IPS DF 19.7 (cell line): ENCODE data around the gene PPEF2.

Experiments
- DNase-seq: peaks from one replicate; pipeline ENCODE4 v3.0.0-alpha.2; 2013; ENCODE audit warnings: low read depth, low spot score

Gene PPEF2

GRCh38 chr4:75898536-75898935 lies 3.7 kb downstream of the PPEF2 start:
- no peak for DNase-seq

GRCh38 chr4:75895744-75896314 lies 6.4 kb downstream of the PPEF2 start:
- DNase-seq, result no peak

DNA sequence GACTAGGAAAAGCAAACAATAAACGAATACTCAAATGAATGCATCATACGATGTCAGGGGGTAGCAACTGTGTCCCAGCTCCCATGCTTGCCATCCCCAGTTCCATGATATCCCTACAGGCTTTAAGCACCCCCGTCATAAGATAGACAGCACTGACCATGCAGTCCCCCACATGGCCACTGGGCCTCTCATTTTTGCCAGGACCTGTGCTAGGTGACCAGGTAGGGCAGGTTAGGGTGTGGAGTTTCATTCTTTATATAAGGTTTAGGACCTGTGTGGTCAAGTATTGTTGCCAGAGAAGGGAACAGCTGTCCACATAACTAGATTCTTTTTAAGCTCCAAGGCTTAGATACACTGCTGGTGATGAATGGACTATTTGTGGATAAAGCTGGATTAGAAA lies 9.7 kb downstream of the PPEF2 start:
- DNase-seq, result no peak

GRCh38 chr4:75891611-75892010 lies 10.6 kb downstream of the PPEF2 start:
- DNase-seq, result no peak

- DNase-seq, result no peak
Measured at GRCh38 chr4:75889537-75890199, 12.6 kb downstream of the PPEF2 start.

DNA sequence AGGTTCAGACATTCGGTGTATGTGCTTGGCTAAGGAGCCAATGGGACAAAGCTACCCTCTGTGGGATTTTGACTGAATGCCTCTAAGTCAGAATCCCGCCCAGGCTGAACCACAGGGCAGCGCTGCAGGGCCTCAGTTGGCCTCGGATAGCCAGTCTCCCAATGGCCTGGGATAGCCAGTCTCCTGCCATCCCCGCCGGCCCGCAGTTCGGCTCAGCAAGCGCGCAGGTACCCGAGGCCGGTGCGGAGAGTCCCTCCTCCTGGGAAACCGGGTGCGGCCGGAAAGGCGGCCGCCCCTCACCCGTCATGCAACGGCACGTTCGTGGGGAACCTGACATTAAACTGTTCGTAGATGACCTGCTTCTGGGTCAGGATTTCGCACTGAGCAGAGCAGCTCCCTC lies 16.1 kb downstream of the PPEF2 start:
- no peak for DNase-seq

DNA sequence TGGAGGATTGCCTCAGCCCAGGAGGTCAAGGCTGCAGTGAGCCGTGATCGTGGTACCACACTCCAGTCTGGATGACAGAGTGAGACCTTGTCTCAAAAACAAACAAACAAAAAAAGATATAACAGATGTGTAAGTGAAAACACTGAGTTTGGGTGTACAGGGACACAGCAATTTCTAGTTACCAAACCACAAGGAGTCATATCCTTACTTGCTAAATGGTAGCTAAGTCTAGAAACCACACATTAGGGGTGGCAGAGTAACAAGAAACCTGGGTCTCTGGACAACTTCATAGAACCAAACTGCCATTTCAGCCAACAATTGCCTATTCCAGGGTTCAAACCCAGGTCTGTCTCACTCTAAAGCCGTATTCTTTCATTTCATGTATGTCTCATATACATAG lies 20.8 kb downstream of the PPEF2 start:
- no peak for DNase-seq

DNA sequence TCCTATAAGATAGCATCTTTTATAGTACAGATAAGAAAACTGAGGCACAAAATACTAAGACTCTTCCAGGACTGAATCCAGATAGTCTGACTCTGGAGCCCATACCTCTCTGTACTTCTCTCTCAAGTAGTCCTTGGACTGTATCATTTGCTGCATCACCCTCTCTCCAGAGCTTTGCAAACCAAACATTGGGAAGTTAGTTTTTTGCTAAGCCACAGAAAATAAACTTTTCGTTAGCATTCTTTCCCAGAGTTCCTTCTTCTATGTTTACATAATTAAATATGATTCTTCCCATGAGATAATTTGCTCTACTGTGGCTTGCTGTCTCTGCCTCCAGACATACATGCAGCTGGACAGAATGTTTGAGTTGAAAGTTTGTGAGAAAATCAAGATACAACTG lies 22.0 kb downstream of the PPEF2 start:
- DNase-seq, result no peak

- DNase-seq, result no peak
Measured at GRCh38 chr4:75878246-75878756, 24.0 kb downstream of the PPEF2 start.

DNA sequence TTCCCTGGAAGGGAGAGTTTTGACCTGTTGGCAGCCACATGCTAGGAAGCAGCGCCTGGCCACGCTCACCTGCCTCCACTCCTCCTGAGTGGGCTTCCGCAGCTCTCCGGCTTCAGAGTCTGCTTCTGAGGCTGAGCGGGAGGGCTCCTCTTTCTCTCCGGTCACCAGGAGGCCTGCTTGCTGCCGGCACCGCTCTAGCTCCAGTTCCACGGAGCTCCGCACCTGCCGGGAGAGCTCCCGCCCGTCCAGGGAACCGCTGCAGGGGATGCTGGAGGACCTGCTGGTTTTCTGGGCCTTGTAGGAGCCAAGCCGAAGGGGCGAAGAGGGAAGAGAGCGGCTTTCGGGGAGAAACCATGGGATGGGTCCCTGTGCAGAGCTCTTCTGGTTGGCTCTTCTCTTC lies 26.0 kb downstream of the PPEF2 start:
- DNase-seq, result no peak

DNA sequence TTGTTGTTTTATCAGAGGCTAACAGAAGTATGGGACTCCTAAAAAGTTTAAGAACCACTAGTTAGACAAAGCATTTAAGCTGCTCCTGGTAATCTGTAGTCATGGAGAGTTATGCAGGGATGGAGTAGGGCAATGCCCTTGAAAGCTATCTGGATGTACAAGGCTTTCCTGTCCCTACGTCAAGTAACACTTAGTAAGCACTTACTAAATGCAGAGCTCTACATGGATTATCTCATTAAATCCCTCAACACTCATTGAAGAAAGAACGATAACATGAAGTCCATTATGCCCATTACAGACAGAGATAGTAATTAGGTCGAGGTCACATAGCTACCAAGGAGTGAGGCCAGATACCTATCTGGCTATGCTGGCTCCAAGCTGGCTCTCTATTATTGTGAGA lies 33.2 kb downstream of the PPEF2 start:
- no peak for DNase-seq

- DNase-seq, result no peak
Measured at GRCh38 chr4:75867130-75867529, 35.1 kb downstream of the PPEF2 start.

DNA sequence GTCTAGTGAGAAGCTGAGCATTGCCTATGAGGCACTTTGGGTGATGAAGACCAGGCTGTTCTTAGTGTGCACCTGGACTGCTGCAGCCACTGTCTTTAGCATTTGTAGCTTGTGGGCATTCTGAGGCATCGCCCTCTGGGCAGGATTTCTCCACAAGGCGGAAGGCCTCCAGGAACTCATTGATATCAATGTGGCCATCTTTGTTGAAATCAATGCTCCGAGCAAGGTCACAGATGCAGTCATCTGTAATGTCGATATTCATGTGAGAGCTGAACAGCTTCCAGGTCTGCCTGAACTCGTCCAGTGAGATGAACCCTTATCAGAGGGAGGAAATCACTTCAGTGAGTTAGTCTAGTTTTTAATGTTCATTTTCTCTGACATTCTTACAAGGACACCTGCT lies 41.6 kb downstream of the PPEF2 start:
- no peak for DNase-seq

DNA sequence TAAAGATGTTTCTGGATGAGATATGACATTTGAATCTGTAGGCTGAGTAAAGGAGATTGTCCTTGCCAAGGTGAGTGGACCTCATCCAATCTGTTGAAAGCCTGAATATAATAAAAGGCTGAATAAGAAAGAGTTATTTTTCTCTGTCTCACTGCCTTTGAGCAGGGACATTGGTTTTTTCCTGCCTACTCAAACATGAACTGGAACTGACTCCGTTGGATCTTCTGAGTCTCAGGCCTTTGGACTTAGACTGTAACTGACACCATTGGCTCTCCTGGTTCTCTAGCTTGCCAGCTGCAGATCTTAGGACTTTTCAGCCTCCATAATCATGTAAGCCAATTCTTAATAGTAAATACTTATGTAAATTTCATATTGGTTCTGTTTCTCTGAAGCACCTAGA lies 43.5 kb downstream of the PPEF2 start:
- DNase-seq, result no peak

DNA sequence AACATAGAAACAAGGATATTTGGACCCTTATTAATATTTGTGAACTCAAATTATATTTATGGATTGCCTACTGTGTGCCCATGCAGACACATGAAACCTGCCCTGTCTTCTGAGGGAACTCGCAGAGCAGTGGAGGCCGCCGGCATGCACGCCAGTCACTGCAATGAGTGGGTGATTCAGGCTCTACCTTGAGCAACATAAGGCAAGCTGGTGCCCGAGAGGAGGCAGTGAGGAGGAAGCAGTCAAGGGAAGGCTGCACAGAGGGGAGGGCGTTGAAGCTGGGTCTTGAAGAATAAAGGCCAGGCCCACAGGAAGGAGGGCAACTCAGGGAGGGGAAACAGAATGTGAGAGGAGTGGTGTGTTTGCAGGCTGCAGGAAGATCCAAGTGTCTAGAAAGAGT lies 52.8 kb downstream of the PPEF2 start:
- DNase-seq, result no peak

GRCh38 chr4:75848891-75849290 lies 53.4 kb downstream of the PPEF2 start:
- DNase-seq, result no peak

- DNase-seq, result peak; percentile 87
Measured at GRCh38 chr4:75848171-75848760, 54.0 kb downstream of the PPEF2 start.

DNA sequence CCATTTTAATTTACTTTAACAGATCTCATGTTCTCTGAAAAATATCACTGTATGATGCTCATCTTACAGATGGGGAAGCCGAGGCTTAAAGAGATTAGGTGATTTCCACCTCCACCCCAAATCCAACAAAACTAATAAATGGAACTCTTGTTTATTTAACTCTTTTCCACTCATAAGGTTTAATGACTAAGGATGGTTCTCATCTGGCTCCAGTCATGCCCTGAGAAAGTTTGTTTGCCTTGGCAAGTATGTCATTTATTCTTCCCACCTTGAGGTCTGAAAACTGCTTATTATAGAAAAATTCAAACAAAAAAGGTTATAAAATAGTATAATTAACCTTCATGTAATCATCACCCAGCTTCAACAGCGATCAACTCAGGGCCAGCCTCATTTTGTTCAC lies 56.3 kb downstream of the PPEF2 start:
- DNase-seq, result no peak

DNA sequence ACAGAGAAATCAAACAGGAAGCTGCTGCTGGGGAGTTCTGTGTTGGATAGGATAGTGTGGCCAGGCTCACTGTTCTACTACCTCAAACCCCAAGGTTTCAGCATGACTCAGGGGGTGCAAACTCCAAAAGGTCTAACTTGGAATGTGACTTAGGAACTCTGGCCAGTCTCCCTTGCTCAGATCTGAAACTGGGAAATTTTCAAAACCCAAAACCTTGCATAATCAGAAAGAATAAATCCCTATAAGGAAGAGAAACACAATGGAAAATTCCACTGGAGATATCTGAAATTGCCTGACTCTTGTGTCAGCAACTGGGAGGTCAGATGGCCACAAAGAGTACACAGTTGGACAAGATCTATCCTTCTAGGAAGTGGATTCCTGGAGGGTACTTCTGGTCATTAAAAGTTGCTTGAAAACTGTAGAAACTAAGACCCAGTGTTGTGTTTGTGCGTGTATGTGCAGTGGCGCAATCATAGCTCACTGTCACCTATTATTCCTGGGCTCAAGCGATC lies 58.0 kb downstream of the PPEF2 start:
- no peak for DNase-seq

DNA sequence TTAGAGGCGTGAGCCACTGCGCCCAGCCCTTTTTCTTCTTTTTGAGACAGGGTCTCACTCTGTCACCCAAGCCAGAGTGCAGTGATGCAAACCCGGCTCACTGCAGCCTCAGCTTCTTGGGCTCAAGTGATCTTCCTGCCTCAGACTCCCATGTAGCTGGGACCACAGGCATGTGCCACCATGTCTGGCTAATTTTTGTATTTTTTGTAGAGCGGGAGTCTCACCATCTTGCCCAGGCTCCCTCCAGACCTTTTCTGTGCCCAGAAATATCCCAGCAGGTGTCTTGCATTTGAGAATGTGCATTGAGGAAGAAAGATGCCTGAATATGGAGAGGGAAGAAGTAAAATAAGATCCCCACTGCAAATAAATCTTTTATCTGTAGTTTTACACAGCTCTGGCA lies 58.7 kb downstream of the PPEF2 start:
- no peak for DNase-seq

DNA sequence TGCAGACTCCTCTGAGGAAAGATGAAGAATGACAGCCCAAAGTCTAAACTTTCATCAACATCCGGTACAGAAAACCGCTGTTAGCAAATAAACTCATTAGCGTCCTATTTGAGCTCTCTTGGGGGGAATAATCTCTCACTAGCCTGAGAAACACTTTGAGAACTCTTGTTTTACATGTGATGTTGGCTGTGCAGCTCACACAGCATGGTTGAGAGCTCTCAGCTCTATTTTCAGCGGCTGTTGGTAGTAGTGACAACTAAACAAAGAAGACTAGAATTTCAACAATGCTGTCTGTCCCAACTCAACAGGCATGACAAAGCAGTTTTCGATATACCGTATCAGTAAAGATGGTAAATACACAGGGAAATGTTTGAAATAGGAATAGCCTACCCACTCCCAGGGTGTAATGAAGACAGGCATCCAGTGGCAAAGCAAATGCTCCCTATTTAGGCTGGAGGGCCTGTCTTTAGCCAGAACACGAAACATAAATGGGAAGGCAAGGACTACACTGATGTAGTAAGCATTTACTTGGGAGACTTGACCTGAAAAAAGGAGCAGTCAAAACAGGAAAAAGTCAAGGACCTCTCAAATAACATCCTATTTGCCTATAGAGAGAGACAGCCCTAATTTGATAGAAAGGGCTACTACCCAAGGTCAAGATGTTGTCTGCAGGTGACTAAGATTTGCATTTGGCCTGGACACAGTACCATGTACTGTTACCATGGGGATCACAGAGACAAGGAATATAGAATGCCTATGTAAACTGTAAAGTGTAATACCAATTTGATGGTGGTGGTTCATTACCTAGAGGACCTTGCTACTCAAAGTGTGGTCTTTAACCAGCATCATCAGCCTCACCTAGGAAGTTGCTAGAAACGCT lies 60.4 kb downstream of the PPEF2 start:
- DNase-seq, result no peak

GRCh38 chr4:75834772-75835154 lies 67.5 kb downstream of the PPEF2 start:
- no peak for DNase-seq
